Inferior parietal cortex (tissue), 1 donor: ENCODE results near the gene NCOR1.
"Not testable (repeated sequence)": the region's sequence is repeated elsewhere in the genome, so short reads cannot be mapped to it uniquely, and the experiment has no call there.

Source experiments
- DNase-seq: peaks from one replicate; pipeline ENCODE4 v3.0.0-alpha.2; 2016; ENCODE audit errors: extremely low spot score

Gene NCOR1

DNA sequence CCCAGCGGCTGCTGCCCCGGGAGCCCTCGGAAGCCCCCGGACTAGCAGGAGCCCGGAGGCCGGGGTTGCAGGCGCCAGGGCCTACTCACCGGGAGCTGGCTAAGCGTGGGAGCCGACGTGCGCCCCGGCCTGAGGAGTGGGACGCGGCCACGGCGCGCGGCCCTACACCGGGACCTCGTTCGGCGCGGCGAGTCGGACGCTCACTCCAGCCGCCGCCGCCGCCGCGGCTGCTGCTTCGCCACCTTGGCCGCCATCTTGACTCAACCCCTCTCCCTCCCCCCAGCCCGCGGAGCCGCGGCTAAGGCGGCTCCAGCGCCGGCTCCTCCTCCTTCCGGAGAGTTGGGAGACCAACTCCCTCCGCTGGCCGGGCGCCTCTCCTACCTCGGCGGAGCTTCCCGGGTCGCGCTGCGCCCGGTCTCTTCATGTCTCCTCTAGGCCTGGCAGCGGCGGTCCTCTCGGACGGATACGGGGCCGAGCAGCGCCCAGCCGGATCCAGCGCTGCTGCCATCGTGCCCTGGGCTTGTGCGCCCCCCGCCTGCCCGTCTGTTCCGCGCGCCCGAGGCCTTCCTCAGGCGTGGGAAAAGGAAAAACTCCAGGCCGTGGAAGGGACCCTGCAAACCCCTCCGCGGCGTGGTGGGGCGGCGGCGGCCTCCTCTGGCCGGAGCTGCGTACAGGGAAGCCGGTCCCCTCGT lies at the start of gene NCOR1:
NCOR1 (minus strand) TSS at position 262 of the 692 bp plus-strand sequence. CDS start 20,965 bp downstream, outside the sequence.
- peak; percentile 85 for DNase-seq

GRCh38 chr17:16262201-16262600 lies 46.9 kb upstream of the NCOR1 start:
- no peak for DNase-seq

- no peak for DNase-seq
Observed at GRCh38 chr17:16261049-16261448, 45.7 kb upstream of the NCOR1 start.

GRCh38 chr17:16259926-16260325 lies 44.6 kb upstream of the NCOR1 start:
- DNase-seq: no peak

DNA sequence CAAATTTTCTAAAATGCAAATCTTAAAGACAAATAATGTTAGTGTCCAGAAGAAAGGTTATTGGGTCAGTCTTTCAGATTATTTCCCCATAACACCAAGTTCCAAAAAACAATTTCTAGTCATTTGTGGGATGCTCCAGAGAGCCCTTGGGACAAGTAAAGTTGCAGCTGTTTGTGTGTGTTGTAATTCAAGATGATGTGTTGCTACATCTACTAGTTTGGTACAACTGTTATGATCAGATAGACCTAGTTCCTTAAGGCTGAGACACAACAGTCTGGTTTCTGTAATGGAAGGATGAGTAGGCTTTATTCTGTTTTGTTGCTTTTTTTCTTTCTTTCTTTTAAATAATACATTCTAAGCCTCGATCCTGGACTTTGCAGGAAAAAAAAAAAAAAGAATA lies 43.6 kb upstream of the NCOR1 start:
- no peak for DNase-seq

- peak; percentile 59 for DNase-seq
Observed at GRCh38 chr17:16255481-16255921, 40.2 kb upstream of the NCOR1 start.

DNA sequence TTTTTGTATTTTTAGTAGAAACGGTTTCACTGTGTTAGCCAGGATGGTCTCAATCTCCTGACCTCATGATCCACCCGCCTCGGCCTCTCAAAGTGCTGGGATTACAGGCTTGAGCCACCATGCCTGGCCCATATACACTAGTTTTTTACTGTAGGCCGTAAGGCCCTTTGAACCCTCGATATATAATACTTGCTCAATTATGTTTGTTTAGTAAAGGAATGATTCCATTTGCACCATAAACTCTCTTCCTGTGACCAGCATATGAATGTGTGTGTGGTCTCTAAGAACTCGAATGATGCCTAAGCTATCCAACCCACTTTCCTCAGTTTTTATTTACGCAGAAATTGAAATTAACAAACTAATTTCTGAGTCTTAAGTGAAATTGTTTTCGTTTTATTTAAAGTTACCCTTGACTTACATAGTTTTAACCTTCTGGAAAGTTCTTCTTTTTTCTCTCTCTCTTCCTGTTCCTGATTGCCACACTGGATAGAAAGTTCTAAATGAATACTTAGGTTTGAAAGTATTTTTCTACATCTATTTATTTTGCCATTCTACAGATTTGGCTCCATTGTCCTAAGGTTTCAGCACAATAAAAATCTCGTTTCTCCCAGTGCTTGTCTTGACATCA lies 39.6 kb upstream of the NCOR1 start:
- DNase-seq: no peak

DNA sequence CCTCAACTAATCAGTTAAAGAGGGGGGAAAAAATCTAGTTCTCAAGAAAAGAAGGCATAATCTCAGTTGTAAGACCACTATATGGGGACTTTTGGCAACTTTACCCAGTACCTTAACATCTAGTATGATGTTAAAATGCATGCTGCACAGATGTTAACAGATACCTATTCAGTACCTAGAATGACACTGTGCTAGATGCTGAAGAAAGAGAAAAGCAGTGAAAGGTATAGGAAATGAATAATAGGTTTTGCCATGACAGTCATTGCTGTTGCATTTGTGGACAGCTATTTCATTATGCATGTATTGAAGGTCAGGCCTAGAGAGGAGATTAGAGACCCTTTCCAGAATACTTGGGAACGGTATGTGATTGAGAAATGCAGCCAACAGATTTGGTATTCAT lies 36.2 kb upstream of the NCOR1 start:
- DNase-seq: no peak

DNA sequence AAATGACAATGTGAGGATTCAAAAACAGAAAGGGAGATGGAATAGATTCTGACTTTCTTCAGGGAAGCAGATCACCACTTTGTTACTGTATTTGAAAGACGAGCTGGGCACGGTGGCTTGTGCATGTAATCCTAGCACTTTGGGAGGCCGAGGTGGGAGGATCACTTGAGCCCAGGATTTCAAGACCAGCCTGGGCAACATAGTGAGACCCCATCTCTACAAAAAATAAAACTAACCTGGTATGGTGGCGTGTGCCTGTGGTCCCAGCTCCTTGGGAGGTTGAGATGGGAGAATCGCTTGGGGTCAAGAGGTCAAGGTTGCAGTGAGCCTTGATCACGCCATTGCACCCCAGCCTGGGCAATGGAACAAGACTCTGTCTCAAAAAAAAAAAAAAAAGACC lies 35.7 kb upstream of the NCOR1 start:
- no peak for DNase-seq

DNA sequence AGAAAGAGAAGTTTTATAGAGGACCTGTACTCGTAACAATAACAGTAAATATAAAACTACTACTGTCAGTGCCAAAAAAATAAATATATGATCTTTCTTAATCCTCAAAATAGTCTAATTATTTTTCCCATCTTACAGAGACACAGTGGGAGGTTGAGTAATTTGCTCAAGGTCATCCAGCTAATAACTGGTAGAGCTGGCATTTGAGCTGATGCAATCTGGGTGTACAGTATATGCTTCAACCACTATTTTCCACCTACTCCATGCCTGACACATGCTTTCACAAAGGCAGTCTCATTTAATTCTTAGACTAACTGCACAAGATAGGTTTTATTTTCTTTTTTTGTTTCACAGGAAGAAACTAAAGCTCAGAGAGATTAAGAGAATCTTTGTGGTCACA lies 35.3 kb upstream of the NCOR1 start:
- DNase-seq: no peak

- DNase-seq: no peak
Observed at GRCh38 chr17:16247586-16247984, 32.3 kb upstream of the NCOR1 start.

DNA sequence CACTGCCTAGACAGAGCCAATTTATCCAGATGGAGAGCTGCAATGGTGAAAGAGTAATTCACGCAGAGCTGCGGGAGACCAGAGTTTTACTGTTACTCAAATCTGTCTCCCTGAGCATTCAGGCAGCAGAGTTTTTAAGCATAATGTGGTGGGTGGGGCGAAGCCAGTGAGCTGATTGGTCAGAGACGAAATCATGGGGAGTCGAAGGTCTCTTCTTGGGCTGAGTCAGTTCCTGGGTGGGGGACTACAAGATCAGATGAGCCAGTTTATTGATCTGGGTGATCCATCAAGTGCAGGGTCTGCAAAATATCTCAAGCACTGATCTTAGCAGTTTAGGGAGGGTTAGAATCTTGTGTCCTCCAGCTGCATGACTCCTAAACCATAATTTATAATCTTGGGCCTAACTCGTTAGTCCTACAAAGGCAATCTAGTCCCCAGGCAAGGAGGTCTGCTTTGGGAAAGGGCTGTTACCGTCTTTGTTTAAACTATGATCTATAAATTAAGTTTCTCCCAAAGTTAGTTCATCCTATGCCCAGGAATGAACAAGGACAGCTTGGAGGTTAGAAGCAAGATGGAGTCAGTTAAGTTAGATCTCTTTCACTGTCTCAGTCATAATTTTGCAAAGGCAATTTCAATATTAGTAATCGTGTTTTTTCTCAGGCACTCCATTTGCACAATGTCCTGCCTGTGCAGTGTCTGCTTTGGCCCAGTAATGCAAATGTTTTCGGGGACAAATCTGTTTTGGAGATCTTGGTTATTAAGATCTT lies 28.6 kb upstream of the NCOR1 start:
- DNase-seq: no peak

GRCh38 chr17:16243385-16243784 lies 28.1 kb upstream of the NCOR1 start:
- no peak for DNase-seq

DNA sequence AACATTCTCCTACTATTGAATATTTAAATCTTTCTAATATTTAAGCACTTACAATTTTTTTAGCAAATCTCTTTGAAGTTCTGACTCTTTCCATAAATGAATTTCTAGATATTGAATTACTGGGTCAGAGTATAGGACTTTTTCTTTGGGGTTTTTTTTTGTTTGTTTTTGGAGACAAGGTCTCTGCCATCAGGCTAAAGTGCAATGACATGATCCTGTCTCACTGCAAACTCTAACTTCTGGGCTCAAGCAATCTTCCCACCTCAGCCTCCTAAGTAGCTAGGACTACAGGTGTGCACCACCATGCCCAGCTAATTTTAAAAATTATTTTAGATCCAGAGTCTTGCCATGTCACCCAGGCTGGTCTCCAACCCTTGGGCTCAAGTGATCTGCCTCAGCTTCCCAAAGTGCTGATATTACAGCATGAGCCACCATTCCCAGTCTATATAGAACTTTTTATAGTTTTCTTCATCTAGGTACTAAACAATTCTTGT lies 26.6 kb upstream of the NCOR1 start:
- DNase-seq: no peak

GRCh38 chr17:16239931-16240330 lies 24.6 kb upstream of the NCOR1 start:
- no peak for DNase-seq

GRCh38 chr17:16232391-16232790 lies 17.1 kb upstream of the NCOR1 start:
- no peak for DNase-seq

DNA sequence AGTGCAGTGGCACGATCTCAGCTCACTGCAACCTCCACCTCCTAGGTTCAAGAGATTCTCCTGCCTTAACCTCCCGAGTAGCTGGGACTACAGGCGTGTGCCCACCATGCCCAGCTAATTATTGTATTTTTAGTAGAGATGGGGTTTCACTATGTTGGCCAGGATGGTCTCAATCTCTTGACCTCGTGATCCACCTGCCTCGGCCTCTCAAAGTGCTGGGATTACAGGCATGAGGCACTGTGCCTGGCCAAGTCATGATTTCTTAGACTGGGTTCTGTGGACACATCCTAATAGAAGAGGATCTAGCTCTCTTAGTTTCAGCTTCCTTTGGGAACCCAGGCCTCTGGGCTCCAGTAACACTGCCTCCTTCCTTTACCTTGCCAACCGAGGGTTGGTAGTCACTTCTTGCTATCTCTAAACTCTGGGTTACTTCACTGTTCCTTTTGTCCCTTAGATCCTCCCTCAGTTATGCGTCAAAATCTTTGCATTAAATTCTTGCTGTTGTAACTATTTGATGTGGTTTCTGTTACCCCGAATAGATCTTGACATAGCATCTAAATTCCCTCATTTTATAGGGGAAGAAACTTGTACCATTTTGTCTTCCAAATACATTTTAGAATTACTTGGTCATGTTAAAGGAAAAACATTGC lies 14.7 kb upstream of the NCOR1 start:
- not testable (repeated sequence) for DNase-seq

GRCh38 chr17:16222406-16222805 lies 7.1 kb upstream of the NCOR1 start:
- DNase-seq: no peak

GRCh38 chr17:16217002-16217635 lies 1.8 kb upstream of the NCOR1 start, which contains the start of gene PIGL:
TSS of gene PIGL (plus strand) at chr17:16217210. CDS start at chr17:16217227, 17 bp downstream.
- DNase-seq: peak; percentile 96

GRCh38 chr17:16216341-16217001 lies 1.1 kb upstream of the NCOR1 start:
- DNase-seq: not testable (repeated sequence)

DNA sequence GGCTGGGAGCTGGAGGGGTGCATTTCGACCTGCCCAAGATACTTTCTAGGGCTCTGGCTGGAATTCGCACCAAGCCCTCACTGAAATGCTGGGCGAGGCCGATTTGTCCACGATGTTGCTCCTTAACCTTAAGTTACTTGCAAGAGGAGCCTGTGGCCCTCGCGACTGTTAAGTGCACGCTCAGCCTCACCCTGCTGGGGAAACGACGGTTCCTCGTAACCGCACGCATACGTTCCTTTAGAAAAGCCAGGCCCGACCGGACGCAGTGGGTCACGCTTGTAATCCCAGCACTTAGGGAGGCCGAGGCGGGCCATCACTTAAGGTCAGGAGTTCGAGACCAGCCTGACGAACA lies 607 bp upstream of the NCOR1 start:
- DNase-seq: peak; percentile 15
